Measurements from ENCODE around the gene MRPL36.

The MRPL36 gene

GRCh38 chr5:1779782-1780613 lies 19.6 kb downstream of the MRPL36 start:
- DNase-seq, result no peak

DNA sequence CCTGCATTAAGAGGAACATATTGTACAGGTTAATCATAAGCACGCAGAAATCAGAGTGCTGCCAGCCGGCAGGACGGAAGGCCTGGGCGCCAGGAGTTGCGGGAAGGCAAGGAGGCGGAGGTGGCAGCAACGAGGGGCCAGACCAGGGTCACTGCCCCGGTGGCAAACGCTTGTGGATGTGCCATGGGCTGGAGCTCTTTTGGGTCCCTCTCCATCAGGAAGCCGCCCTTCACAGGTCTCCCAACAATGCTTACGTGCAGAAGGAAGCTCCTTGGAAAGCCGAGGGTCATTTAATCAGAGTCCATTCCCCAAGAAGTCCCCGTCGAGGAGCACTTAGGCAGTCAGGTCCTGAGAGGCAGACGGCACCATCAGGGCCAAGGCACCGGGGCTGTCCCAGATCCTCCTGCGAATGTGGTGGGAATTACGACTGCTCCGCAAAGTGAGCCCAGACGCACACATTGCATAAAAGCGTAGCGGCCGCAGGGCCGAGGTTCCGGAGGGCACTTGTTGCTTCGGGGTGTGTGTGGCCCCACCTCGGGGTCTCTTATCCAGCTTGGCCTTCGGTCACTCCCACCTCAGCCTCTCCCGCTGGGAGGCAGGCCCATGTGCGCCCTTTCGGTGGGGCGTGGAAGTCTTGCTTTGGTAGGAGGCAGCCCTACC lies 20.5 kb downstream of the MRPL36 start:
- DNase-seq, result no peak

DNA sequence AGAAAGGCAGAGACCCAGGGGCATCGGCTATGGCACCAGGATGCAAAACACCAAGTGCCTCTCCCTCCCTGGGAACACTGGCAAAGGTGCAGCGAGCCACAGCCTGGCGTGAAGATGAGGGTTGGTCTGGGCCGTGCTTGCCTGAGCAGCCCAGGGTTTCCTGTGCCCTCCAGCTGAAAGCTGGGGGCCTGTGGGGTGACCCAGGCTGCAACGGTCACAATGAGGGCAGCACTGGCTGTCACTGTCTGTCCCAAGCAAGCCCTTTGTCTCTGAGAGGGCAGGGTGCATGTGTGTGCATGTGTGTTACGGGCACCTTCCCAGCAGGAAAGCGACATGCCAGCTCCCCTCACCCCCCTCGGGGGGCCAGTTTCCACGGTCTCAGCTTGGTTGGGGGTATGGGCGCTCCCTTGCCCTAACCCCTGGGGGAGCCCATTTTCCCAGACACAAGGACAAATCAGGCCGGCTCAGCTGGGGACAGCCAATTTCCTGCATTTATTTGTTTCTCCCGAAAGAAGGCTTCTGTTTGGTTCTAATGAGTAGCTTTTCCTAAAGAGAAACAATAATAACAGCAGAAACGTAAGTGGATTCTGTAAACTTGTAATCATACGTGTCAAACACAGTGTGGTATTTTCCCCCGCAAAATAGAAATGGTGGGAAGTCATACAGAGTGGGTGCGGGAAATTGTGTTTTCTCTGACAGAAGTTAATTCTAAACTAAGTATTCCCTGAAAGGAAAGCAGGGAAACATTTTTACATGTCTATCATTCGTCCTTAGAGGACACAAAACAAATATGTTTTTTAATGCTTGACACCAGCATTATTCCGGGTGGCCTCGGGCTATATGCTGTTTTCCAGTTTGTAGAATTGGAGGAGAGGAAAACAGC lies 21.3 kb downstream of the MRPL36 start:
- DNase-seq, result no peak

- no peak for DNase-seq
These were observed 22.1 kb downstream of the MRPL36 start for GRCh38 chr5:1777281-1778137.

- no peak for DNase-seq
These were observed 22.8 kb downstream of the MRPL36 start for GRCh38 chr5:1776831-1777230.

DNA sequence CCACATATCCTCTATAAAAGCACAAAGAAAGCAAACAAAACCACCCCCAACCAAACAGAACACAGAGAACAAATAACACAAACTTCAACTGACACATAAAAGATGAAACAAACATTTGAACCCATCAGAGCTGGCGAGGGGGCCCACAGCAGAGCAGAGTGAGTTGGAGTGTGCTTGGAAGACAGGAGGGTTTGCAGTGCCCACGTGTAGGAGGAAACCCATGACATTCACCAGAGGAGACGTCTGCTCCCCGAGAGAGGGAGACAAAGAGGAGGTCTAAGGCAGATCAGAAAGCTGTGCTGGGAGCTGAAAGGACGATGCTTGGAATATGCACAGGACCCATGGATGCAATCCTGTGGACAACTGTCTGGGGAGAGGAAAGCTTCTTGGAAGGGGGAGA lies 27.0 kb downstream of the MRPL36 start:
- no peak for DNase-seq

GRCh38 chr5:1771149-1772065 lies 28.2 kb downstream of the MRPL36 start:
- DNase-seq, result no peak

GRCh38 chr5:1770443-1770802 lies 29.2 kb downstream of the MRPL36 start:
- DNase-seq, result no peak

GRCh38 chr5:1769752-1770442 lies 29.7 kb downstream of the MRPL36 start:
- no peak for DNase-seq

- no peak for DNase-seq
These were observed 30.5 kb downstream of the MRPL36 start for GRCh38 chr5:1769017-1769640.

GRCh38 chr5:1768283-1769000 lies 31.2 kb downstream of the MRPL36 start:
- DNase-seq, result no peak

GRCh38 chr5:1767524-1768282 lies 31.9 kb downstream of the MRPL36 start:
- DNase-seq, result no peak

DNA sequence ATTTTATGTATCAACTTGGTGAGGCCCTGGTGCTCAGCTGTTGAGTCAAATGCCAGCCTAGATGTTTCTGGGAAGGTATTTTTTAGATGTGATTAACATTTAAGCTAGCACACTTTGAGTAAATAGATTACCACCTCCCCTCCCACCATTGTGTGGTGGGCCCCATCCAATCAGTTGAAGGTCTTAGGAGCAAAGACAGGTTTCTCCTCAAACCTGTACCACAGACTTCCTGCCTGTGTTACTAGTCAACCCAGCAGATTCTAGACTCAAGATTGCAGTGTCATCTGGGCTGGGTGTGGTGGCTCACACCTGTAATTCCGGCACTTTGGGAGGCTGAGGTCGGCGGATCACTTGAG lies 33.8 kb downstream of the MRPL36 start:
- DNase-seq, result no peak

GRCh38 chr5:1765141-1765879 lies 34.3 kb downstream of the MRPL36 start:
- no peak for DNase-seq

GRCh38 chr5:1764606-1764960 lies 35.1 kb downstream of the MRPL36 start:
- no peak for DNase-seq

DNA sequence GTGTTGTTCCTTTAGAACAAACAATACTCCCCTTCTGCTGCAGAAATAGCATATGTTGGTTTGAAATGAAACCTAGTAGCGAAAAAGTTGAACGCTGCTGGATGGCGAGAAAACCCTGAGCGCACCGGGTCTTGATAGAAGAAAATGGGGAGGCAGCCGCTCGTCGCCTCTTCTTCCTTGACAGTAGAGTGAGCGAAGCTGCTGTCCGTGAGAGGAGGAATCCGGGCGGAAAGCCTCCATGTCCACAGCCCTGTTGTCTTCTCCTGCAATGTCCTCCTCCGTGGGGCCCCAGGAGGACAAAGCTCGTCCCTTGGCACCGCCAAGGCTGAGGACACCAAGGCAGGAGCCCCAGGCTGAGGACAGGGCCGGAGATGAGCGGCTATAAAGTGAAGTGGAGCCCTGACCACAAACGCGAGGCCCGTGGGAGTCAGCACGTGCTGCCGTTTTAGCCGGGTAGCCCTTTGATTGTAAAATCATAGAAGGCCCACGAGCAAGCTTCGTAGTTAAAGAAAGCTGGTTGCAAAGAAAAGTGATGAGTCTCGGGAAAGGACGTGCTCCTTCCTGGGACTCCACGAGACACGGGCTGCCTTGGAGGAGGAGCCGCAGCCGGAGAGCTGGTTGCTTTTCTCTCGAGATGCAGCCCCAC lies 35.6 kb downstream of the MRPL36 start:
- DNase-seq, result no peak

GRCh38 chr5:1763548-1763911 lies 36.1 kb downstream of the MRPL36 start:
- DNase-seq, result peak; percentile 20 to 41
